Left ventricle myocardium inferior (tissue), 1 donor: ENCODE results near the gene CFAP157. TPM values are rescaled to one million over a fixed set of nuclear protein-coding genes. Genes with fewer than 3 reads are reported as not detected.

ENCODE experiments used
- DNase-seq: peaks from one replicate; pipeline ENCODE4 v3.0.0-alpha.2; 2020
- H3K27ac ChIP-seq: fragments of 200-600 bp; replicated peaks from 2 replicates; pipeline ENCODE4 v1.8.0; 2021
- H3K27me3 ChIP-seq: fragments of 200-600 bp; 2 replicates; pipeline ENCODE4 v1.8.0; 2021; ENCODE audit warnings: low read depth
- H3K36me3 ChIP-seq: fragments of 200-600 bp; 2 replicates; pipeline ENCODE4 v1.8.0; 2021
- H3K4me1 ChIP-seq: fragments of 200-600 bp; 2 replicates; pipeline ENCODE4 v1.8.0; 2021
- H3K4me3 ChIP-seq: fragments of 200-600 bp; 2 replicates; pipeline ENCODE4 v1.8.0; 2021; ENCODE audit warnings: mild to moderate bottlenecking, moderate library complexity
- H3K9me3 ChIP-seq: fragments of 200-600 bp; replicated peaks from 2 replicates; pipeline ENCODE4 v1.8.0; 2021
- intact Hi-C: fragments of 100-400 bp; cut with micrococcal nuclease; formaldehyde crosslinking; loops from one replicate; pipeline ENCODE4 v1.11.0; 2022
- total RNA-seq: library from RNA; stranded (reverse); fragmentation: NEBNext Ultra II Directional; extraction: Animal tissue kit (Norgen Biotek cat#: 25700); gene quantifications from one replicate; pipeline ENCODE4 v1.2.1, GENCODE V29; 2021
- TF ChIP-seq, protein P1 (sequence below): fragments of 200-600 bp; IDR thresholded peaks from 2 replicates; pipeline ENCODE4 v1.8.0; 2021; ENCODE audit warnings: antibody characterized with exemption, mild to moderate bottlenecking, borderline replicate concordance
- donor health status: DM: no; HTN: yes; CAD: no; lungs with severe emphysema.

The CFAP157 gene
- total RNA-seq, 1 donor from 2014 or later, result not detected

DNA sequence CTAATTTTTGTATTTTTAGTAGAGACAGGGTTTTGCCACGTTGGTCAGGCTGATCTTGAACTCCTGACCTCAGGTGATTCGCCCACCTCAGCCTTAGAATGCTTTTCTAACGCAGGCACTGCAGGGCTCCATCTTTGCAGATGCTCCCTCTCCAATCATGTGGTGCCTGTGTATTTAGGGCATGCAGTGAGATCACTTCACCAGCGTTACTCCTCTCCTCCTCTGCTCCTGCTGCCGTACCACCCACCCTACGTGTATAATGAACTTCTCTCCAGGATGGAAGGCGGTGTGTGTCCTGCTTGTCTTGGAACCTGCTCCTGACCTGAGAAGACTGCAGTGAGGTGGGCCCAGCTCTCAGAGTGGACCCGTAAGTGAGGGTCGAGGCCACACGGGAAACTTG is 13.6 kb upstream of the CFAP157 start:
- TF ChIP-seq, protein P1, sequence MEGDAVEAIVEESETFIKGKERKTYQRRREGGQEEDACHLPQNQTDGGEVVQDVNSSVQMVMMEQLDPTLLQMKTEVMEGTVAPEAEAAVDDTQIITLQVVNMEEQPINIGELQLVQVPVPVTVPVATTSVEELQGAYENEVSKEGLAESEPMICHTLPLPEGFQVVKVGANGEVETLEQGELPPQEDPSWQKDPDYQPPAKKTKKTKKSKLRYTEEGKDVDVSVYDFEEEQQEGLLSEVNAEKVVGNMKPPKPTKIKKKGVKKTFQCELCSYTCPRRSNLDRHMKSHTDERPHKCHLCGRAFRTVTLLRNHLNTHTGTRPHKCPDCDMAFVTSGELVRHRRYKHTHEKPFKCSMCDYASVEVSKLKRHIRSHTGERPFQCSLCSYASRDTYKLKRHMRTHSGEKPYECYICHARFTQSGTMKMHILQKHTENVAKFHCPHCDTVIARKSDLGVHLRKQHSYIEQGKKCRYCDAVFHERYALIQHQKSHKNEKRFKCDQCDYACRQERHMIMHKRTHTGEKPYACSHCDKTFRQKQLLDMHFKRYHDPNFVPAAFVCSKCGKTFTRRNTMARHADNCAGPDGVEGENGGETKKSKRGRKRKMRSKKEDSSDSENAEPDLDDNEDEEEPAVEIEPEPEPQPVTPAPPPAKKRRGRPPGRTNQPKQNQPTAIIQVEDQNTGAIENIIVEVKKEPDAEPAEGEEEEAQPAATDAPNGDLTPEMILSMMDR, result no peak
- intact Hi-C loops, result no loop called here
- H3K36me3 ChIP-seq, result peaks cover 40% of the 10 kb centered on the region

DNA sequence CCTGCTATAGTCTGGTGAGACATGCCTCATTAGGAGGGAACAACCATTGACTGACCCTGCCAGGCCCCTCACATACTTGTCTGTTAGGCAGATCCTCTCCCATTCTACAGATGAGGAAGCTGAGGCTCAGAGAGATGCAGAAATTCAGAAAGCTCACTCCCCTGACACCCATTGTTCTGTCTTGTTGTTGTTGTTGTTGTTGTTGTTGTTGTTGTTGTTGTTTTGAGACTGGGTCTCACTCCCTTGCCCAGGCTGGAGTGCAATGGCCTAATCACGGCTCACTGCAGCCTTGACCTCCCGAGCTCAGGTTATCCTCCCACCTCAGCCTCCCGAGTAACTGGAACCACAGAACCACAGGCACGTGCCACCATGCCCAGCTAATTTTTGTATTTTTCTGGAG is 13.1 kb upstream of the CFAP157 start:
- Histone ChIP-seq H3K4me3 (no peak overlapping the region), H3K27me3 (no peaks in the 10 kb centered on the region), H3K36me3 (peaks cover 38% of the 10 kb centered on the region), H3K27ac (no peak overlapping the region), H3K9me3 (no peaks in the 10 kb centered on the region), H3K4me1 (peaks cover under 1% of the 10 kb centered on the region)
- TF ChIP-seq, protein P1, result no peak
- intact Hi-C loops, result no loop called here
- no peak for DNase-seq

More for the DNA sequence above, 13.6 kb upstream of the CFAP157 start:
- Histone ChIP-seq H3K4me1 (no peaks in the 10 kb centered on the region), H3K9me3 (no peaks in the 10 kb centered on the region), H3K27ac (no peak overlapping the region), H3K4me3 (no peak overlapping the region), H3K27me3 (no peaks in the 10 kb centered on the region)
- DNase-seq, result no peak

DNA sequence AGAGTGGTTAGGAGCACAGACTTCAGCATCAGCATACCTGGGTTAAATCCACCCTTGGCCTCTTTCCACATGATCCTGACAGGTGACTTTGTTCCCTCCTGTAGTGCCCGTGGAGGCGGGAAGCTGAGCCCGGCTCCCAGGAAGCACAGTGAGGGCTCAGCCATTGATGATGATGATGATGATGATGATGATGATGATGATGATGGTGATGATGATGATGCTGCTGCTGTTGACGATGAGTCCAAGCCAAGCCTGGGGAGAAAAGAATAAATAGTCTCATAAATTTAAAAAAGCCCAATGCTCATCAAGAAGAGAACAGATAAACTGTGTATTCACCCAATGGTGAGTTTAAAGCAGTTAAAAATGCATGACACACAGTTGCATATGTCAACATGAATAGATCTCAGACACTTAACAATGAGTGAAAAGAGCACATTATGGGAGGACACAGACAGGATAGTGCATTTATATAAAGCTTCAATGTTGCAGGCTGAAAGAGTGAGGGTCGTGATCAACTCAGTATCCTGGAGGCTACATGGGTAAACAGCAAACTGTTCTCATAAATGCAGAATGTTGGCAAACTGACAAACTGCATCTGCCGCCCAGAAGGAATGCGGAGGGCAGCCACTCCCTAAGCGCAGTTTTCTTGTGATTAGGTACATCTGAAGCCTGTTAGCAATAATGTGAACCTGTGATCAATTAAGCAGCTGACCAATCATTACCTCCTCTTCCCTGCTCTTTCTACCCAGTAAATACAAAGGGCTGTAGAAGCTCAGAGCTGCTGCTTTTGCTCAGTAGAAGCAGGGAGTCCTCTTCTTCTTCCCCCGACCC is 11.7 kb upstream of the CFAP157 start:
- TF ChIP-seq, protein P1, result no peak
- Histone ChIP-seq H3K27ac (no peak overlapping the region), H3K9me3 (no peaks in the 10 kb centered on the region), H3K36me3 (peaks cover 24% of the 10 kb centered on the region), H3K4me3 (no peak overlapping the region), H3K27me3 (no peaks in the 10 kb centered on the region), H3K4me1 (peaks cover 8% of the 10 kb centered on the region)
- intact Hi-C loops, result no loop called here
- no peak for DNase-seq

DNA sequence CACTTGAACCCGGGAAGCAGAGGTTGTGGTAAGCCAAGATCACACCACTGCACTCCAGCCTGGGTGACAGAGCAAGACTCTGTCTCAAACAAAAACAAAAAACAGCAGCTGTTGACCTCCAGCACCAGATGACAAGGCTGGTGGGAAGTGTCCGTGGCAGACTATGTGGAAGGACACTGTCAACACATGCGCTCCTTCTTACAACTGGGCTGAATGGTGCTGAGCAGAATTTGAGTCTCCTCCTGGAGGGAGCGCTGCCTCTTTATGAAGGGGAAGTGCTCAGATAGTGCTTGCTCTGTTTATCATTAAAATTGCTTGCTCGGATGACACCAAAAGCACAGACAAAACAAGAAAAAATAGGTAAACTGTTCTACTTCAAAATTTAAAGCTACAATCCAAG is 9.2 kb upstream of the CFAP157 start:
- no peak overlapping the region for H3K4me3 ChIP-seq
- DNase-seq, result no peak
- H3K36me3 ChIP-seq, result peaks cover 3% of the 10 kb centered on the region
- no peak overlapping the region for H3K27ac ChIP-seq
- intact Hi-C loops, result no loop called here
- TF ChIP-seq, protein P1, result no peak
- H3K9me3 ChIP-seq, result no peaks in the 10 kb centered on the region
- peaks cover 8% of the 10 kb centered on the region for H3K4me1 ChIP-seq
- H3K27me3 ChIP-seq, result no peaks in the 10 kb centered on the region

DNA sequence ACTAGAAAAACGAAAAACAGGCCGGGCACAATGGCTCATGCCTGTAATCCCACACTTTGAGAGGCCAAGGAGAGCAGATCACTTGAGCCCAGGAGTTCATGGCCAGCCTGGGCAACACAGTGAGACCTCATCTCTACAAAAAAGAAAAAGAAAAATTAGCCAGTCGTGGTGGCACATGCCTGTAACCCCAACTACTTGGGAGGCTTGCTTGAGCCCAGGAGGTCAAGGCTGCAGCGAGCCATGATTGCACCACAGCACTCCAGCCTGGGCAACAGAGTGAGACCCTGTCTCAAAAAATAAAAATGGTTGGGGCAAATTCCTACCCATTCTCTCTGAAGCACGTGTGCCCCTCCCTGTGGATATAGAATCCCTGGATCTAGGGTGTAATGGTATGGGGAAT is 8.4 kb upstream of the CFAP157 start:
- Histone ChIP-seq H3K4me1 (peaks cover 8% of the 10 kb centered on the region), H3K27me3 (no peaks in the 10 kb centered on the region), H3K4me3 (no peak overlapping the region), H3K9me3 (no peaks in the 10 kb centered on the region), H3K27ac (peak overlapping the region; percentile 89), H3K36me3 (peaks cover 3% of the 10 kb centered on the region)
- TF ChIP-seq, protein P1, result no peak
- no peak for DNase-seq
- intact Hi-C loops, result no loop called here
